Vagina (tissue), 2 donors: Measurements from ENCODE around the gene ADCY9.

Experiments used
- CTCF ChIP-seq, 3 experiments: fragments of 450-650 bp in 2 of 3; fragments of 200-600 bp in 1 of 3; sonication (generic) in 1 of 3; IDR thresholded peaks; one replicate each; pipeline ENCODE4 v1.5.1; 2017 to 2019; ENCODE audit warnings: antibody characterized with exemption in 3 of 3, mild to moderate bottlenecking in 2 of 3, moderate library complexity in 2 of 3
- POLR2A ChIP-seq, 2 donors: fragments of 450-650 bp; IDR thresholded peaks; one replicate each; pipeline ENCODE4 v1.6.1; 2017; ENCODE audit warnings: antibody characterized with exemption in 2 of 2, mild to moderate bottlenecking in 2 of 2, moderate library complexity in 2 of 2
- POLR2AphosphoS5 ChIP-seq, 2 donors: sonication (generic); formaldehyde crosslinking; IDR thresholded peaks; one replicate each; pipeline ENCODE4 v1.9.0; 2017; ENCODE audit warnings: antibody characterized with exemption in 2 of 2, mild to moderate bottlenecking in 2 of 2, low read depth in 1 of 2; ENCODE audit not compliant: insufficient read depth in 1 of 2

GRCh38 chr16:4067262-4068001, 48.8 kb downstream of the ADCY9 start:
- TF ChIP-seq CTCF (IDR thresholded peaks at IDR 0.05) (no peak), POLR2A (IDR thresholded peaks at IDR 0.05) (no peak), POLR2AphosphoS5 (IDR thresholded peaks at IDR 0.05; ENCODE audit: insufficient read depth in 1 of 2, low read depth in 1 of 2) (no peak)
